NCI-H2227 (cell line): Measurements from ENCODE around the gene C2CD4D.

Experiments
- DNase-seq: peaks from one replicate; lab custom pipeline; 2025; ENCODE audit not compliant: unreplicated experiment; lab: John Stamatoyannopoulos, UW

C2CD4D gene

GRCh38 chr1:151835596-151835995 lies 4.0 kb downstream of the C2CD4D start:
- DNase-seq: no peak

- DNase-seq: no peak
Observed at GRCh38 chr1:151834239-151834638, 5.4 kb downstream of the C2CD4D start.

- DNase-seq: no peak
Observed at GRCh38 chr1:151833172-151833900, 6.3 kb downstream of the C2CD4D start.

GRCh38 chr1:151832318-151832980 lies 7.2 kb downstream of the C2CD4D start:
- peak; percentile 17 for DNase-seq

GRCh38 chr1:151831605-151832004 lies 8.0 kb downstream of the C2CD4D start, which contains the start of gene RORC:
Gene RORC, minus strand, starts transcription at chr1:151831802. Its CDS starts 38 bp downstream, at chr1:151831764.
- no peak for DNase-seq

GRCh38 chr1:151831256-151831591 lies 8.4 kb downstream of the C2CD4D start:
- no peak for DNase-seq

GRCh38 chr1:151830055-151830454 lies 9.6 kb downstream of the C2CD4D start:
- no peak for DNase-seq

GRCh38 chr1:151829352-151830046 lies 10.1 kb downstream of the C2CD4D start:
- DNase-seq: no peak

- DNase-seq: peak; percentile 58
Observed at GRCh38 chr1:151828921-151829320, 10.7 kb downstream of the C2CD4D start.

GRCh38 chr1:151827853-151828252 lies 11.8 kb downstream of the C2CD4D start:
- no peak for DNase-seq

- no peak for DNase-seq
Observed at GRCh38 chr1:151825751-151826660, 13.6 kb downstream of the C2CD4D start.

- DNase-seq: no peak
Observed at GRCh38 chr1:151825204-151825603, 14.4 kb downstream of the C2CD4D start.

- DNase-seq: no peak
Observed at GRCh38 chr1:151823175-151823574, 16.4 kb downstream of the C2CD4D start.

GRCh38 chr1:151822404-151822803 lies 17.2 kb downstream of the C2CD4D start:
- no peak for DNase-seq

- peak; percentile 13 for DNase-seq
Observed at GRCh38 chr1:151820940-151821339, 18.7 kb downstream of the C2CD4D start.

GRCh38 chr1:151819976-151820623 lies 19.5 kb downstream of the C2CD4D start:
- DNase-seq: no peak

- no peak for DNase-seq
Observed at GRCh38 chr1:151819227-151819835, 20.3 kb downstream of the C2CD4D start.

GRCh38 chr1:151817353-151817730 lies 22.3 kb downstream of the C2CD4D start:
- no peak for DNase-seq

GRCh38 chr1:151816548-151817352 lies 22.9 kb downstream of the C2CD4D start:
- DNase-seq: no peak
